Ascending aorta (tissue), 2 donors: Measurements from ENCODE around the gene MBTD1. TPM values are rescaled to one million over a fixed set of nuclear protein-coding genes. Genes with fewer than 3 reads are reported as not detected.

Experiments used
- DNase-seq, 2 donors: peaks; one replicate each; pipeline ENCODE4 v3.0.0-alpha.2; 2019; ENCODE audit warnings: low spot score in 2 of 2
- H3K27ac ChIP-seq, 2 donors: fragments of 200-600 bp; sonication (generic); one replicate each; pipeline ENCODE4 v1.5.1; 2016 to 2017; ENCODE audit warnings: mild to moderate bottlenecking in 1 of 2
- H3K27me3 ChIP-seq: fragments of 200-600 bp; sonication (generic); one replicate; pipeline ENCODE4 v1.5.1; 2017
- H3K36me3 ChIP-seq, 2 donors: fragments of 200-600 bp; sonication (generic); one replicate each; pipeline ENCODE4 v1.5.1; 2016
- H3K4me1 ChIP-seq, 2 donors: fragments of 200-600 bp; sonication (generic); one replicate each; pipeline ENCODE4 v1.5.1; 2016 to 2017; ENCODE audit warnings: mild to moderate bottlenecking in 1 of 2
- H3K4me3 ChIP-seq, 2 donors: fragments of 200-600 bp; sonication (generic); one replicate each; pipeline ENCODE4 v1.5.1; 2016 to 2017; ENCODE audit warnings: mild to moderate bottlenecking in 1 of 2
- H3K9me3 ChIP-seq, 2 donors: fragments of 200-600 bp; sonication (generic); one replicate each; pipeline ENCODE4 v1.5.1; 2016
- CTCF ChIP-seq, 3 experiments: fragments of 200-600 bp in 2 of 3; fragments of 450-650 bp in 1 of 3; sonication (generic) in 2 of 3; IDR thresholded peaks; one replicate each; pipeline ENCODE4 v1.5.1; 2016 to 2019; ENCODE audit warnings: antibody characterized with exemption in 3 of 3, mild to moderate bottlenecking in 1 of 3, moderate library complexity in 1 of 3
- intact Hi-C: fragments of 100-400 bp; cut with DNase I; formaldehyde crosslinking; loops from one replicate; pipeline ENCODE4 v1.15.1; 2023
- total RNA-seq: library from RNA; depleted of rRNA; stranded (reverse); fragments of >200 nt; gene quantifications from one replicate; pipeline ENCODE4 v1.1.0, GENCODE V29; 2016

Gene MBTD1
- total RNA-seq, 1 donor from 2014 or later: 3.6 TPM

- Histone ChIP-seq H3K36me3 (peaks cover 18 to 33% of the 10 kb centered on the region in 2 donors), H3K27ac (peak overlapping the region; percentile 97 to 98), H3K4me1 (peaks cover 0 to 10% of the 10 kb centered on the region in 2 donors), H3K4me3 (peak overlapping the region; percentile 80 to 99), H3K27me3 (no peaks in the 10 kb centered on the region), H3K9me3 (no peaks in the 10 kb centered on the region)
- intact Hi-C loops: loop anchor here (2.0 to 5.0 kb wide), 3 partner anchors 14 to 165 kb away; partner anchors contain the start of genes NME1 and SPAG9
- DNase-seq: no peak
- TF ChIP-seq CTCF (IDR thresholded peaks at IDR 0.05): peak in 2 of 3 experiments; percentile 60 to 62
Observed at GRCh38 chr17:51166987-51167931, 92.6 kb downstream of the MBTD1 start.

- H3K27ac ChIP-seq: peak within 1 kb of the TSS; percentile 97 to 98
- no peaks in the 10 kb centered on the region for H3K27me3 ChIP-seq
- TF ChIP-seq CTCF (IDR thresholded peaks at IDR 0.05): no peak
- intact Hi-C loops: loop anchor here (2.0 to 5.0 kb wide), 3 partner anchors 14 to 164 kb away; partner anchors contain the start of genes NME1 and SPAG9
- peaks cover 14 to 34% of the 10 kb centered on the region in 2 donors for H3K36me3 ChIP-seq
- H3K9me3 ChIP-seq: no peaks in the 10 kb centered on the region
- peaks cover 0 to 10% of the 10 kb centered on the region in 2 donors for H3K4me1 ChIP-seq
- H3K4me3 ChIP-seq: peak within 1 kb of the TSS; percentile 80 to 99
- peak; percentile 66 to 94 for DNase-seq
Observed at GRCh38 chr17:51166198-51166986, 93.5 kb downstream of the MBTD1 start, which contains the start of gene NME2. Gene NME2, plus strand, starts transcription at chr17:51166411. Its CDS starts 420 bp downstream, at chr17:51166831.

- Histone ChIP-seq H3K4me1 (peaks cover 0 to 10% of the 10 kb centered on the region in 2 donors), H3K36me3 (peaks cover 17 to 34% of the 10 kb centered on the region in 2 donors), H3K27ac (peak overlapping the region; percentile 97 to 98), H3K9me3 (no peaks in the 10 kb centered on the region), H3K4me3 (peak overlapping the region; percentile 80 to 99), H3K27me3 (no peaks in the 10 kb centered on the region)
- no peak for DNase-seq
- intact Hi-C loops: loop anchor here (2.0 to 5.0 kb wide), 3 partner anchors 13 to 163 kb away; partner anchors contain the start of genes NME1 and SPAG9
- no peak for TF ChIP-seq CTCF (IDR thresholded peaks at IDR 0.05)
Observed at GRCh38 chr17:51165680-51166197, 94.1 kb downstream of the MBTD1 start.

- no peak for TF ChIP-seq CTCF (IDR thresholded peaks at IDR 0.05)
- Histone ChIP-seq H3K4me1 (peaks cover 0 to 10% of the 10 kb centered on the region in 2 donors), H3K27me3 (no peaks in the 10 kb centered on the region), H3K9me3 (no peaks in the 10 kb centered on the region), H3K27ac (peak overlapping the region; percentile 97 to 98), H3K4me3 (peak overlapping the region; percentile 80 to 99), H3K36me3 (peaks cover 13 to 32% of the 10 kb centered on the region in 2 donors)
- DNase-seq: no peak
- intact Hi-C loops: loop anchor here (5.0 kb wide), 2 partner anchors 43 to 163 kb away; partner anchors contain the start of gene SPAG9
Observed at GRCh38 chr17:51164911-51165679, 94.8 kb downstream of the MBTD1 start.
